ENCODE results near the gene RASSF6.

Gene RASSF6

GRCh38 chr4:73609706-73610105 lies 10.5 kb downstream of the RASSF6 start:
- Histone ChIP-seq H3K9me3 (ENCODE audit: insufficient read depth, low read depth, low read length) (no peaks in the 10 kb centered on the region), H3K27me3 (ENCODE audit: insufficient read depth, low read length, poor library complexity, severe bottlenecking) (no peaks in the 10 kb centered on the region), H3K4me1 (ENCODE audit: insufficient read depth, low read length, poor library complexity, severe bottlenecking) (peaks cover 11% of the 10 kb centered on the region), H3K4me3 (ENCODE audit: low read length, poor library complexity, severe bottlenecking) (no peak overlapping the region), H3K36me3 (ENCODE audit: insufficient read depth, low read length) (no peaks in the 10 kb centered on the region), H3F3A (ENCODE audit: low read depth) (no peaks in the 10 kb centered on the region), H3K79me2 (ENCODE audit: insufficient read depth, low read length) (no peaks in the 10 kb centered on the region), H2AFZ (ENCODE audit: low read length) (no peak overlapping the region), H3K9me2 (replicated peaks; ENCODE audit: low read depth, low read length) (no peaks in the 10 kb centered on the region), H3K4me2 (ENCODE audit: low read depth, low read length, poor library complexity, severe bottlenecking) (no peak overlapping the region), H4K20me1 (ENCODE audit: insufficient read depth, low read length, poor library complexity, severe bottlenecking) (no peaks in the 10 kb centered on the region), H3K9ac (ENCODE audit: low read depth, low read length, poor library complexity, severe bottlenecking) (no peak overlapping the region)
- no peak for TF ChIP-seq EZH2phosphoT487 (IDR thresholded peaks at IDR 0.05; ENCODE audit: borderline replicate concordance)
- TF ChIP-seq CTCF (conservative IDR thresholded peaks at IDR 0.05; ENCODE audit: low read length), result no peak

GRCh38 chr4:73608689-73609594 lies 11.3 kb downstream of the RASSF6 start:
- H3K4me2 ChIP-seq (ENCODE audit: low read depth, low read length, poor library complexity, severe bottlenecking), result no peak overlapping the region
- H3F3A ChIP-seq (ENCODE audit: low read depth), result no peaks in the 10 kb centered on the region
- no peaks in the 10 kb centered on the region for H4K20me1 ChIP-seq (ENCODE audit: insufficient read depth, low read length, poor library complexity, severe bottlenecking)
- no peak overlapping the region for H3K4me3 ChIP-seq (ENCODE audit: low read length, poor library complexity, severe bottlenecking)
- no peaks in the 10 kb centered on the region for H3K9me3 ChIP-seq (ENCODE audit: insufficient read depth, low read depth, low read length)
- no peak overlapping the region for H2AFZ ChIP-seq (ENCODE audit: low read length)
- H3K4me1 ChIP-seq (ENCODE audit: insufficient read depth, low read length, poor library complexity, severe bottlenecking), result peaks cover 11% of the 10 kb centered on the region
- no peak for TF ChIP-seq EZH2phosphoT487 (IDR thresholded peaks at IDR 0.05; ENCODE audit: borderline replicate concordance)
- TF ChIP-seq CTCF (conservative IDR thresholded peaks at IDR 0.05; ENCODE audit: low read length), result no peak
- H3K27me3 ChIP-seq (ENCODE audit: insufficient read depth, low read length, poor library complexity, severe bottlenecking), result no peaks in the 10 kb centered on the region
- H3K36me3 ChIP-seq (ENCODE audit: insufficient read depth, low read length), result no peaks in the 10 kb centered on the region
- H3K9me2 ChIP-seq (replicated peaks; ENCODE audit: low read depth, low read length), result no peaks in the 10 kb centered on the region
- no peaks in the 10 kb centered on the region for H3K79me2 ChIP-seq (ENCODE audit: insufficient read depth, low read length)
- no peak overlapping the region for H3K9ac ChIP-seq (ENCODE audit: low read depth, low read length, poor library complexity, severe bottlenecking)

DNA sequence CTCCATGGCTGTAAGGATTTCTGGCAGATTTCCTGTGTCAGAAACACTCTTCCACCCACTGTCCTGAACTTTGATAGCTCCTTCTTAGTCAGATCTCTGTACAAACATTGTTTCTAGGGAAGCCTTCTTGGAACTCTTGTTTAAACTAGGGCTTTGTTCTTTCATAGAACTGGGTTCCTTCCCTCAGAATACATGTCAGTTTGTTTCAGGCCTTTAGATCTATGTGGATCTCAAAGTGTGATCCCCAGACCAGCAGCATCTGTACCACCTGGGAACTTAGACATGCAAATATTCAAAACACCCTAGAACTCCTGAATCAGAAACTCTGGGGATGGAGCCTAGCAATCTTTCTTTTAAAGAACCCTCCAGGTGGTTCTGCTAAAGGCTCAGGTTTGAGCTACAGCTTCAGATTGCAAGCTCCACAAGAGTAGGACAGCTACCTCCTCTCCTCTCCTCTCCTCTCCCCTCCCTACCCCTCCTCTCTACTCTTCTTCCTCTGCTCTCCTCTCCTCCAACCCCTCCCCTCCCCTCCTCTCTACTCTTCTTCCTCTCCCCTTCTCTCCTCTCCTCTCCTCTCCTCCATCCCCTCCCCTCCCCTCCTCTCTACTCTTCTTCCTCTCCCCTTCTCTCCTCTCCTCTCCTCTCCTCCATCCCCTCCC lies 12.7 kb downstream of the RASSF6 start:
- no peak overlapping the region for H3K9ac ChIP-seq (ENCODE audit: low read depth, low read length, poor library complexity, severe bottlenecking)
- H3K79me2 ChIP-seq (ENCODE audit: insufficient read depth, low read length), result no peaks in the 10 kb centered on the region
- H3K9me2 ChIP-seq (replicated peaks; ENCODE audit: low read depth, low read length), result no peaks in the 10 kb centered on the region
- no peak overlapping the region for H3K4me2 ChIP-seq (ENCODE audit: low read depth, low read length, poor library complexity, severe bottlenecking)
- no peaks in the 10 kb centered on the region for H3K9me3 ChIP-seq (ENCODE audit: insufficient read depth, low read depth, low read length)
- no peaks in the 10 kb centered on the region for H3F3A ChIP-seq (ENCODE audit: low read depth)
- H3K4me3 ChIP-seq (ENCODE audit: low read length, poor library complexity, severe bottlenecking), result no peak overlapping the region
- H3K27me3 ChIP-seq (ENCODE audit: insufficient read depth, low read length, poor library complexity, severe bottlenecking), result no peaks in the 10 kb centered on the region
- peaks cover 11% of the 10 kb centered on the region for H3K4me1 ChIP-seq (ENCODE audit: insufficient read depth, low read length, poor library complexity, severe bottlenecking)
- TF ChIP-seq EZH2phosphoT487 (IDR thresholded peaks at IDR 0.05; ENCODE audit: borderline replicate concordance) (no peak), CTCF (conservative IDR thresholded peaks at IDR 0.05; ENCODE audit: low read length) (no peak)
- H4K20me1 ChIP-seq (ENCODE audit: insufficient read depth, low read length, poor library complexity, severe bottlenecking), result no peaks in the 10 kb centered on the region
- peak overlapping the region; percentile 50; the same call in 1 of the 2 replicates for H2AFZ ChIP-seq (ENCODE audit: low read length)
- no peaks in the 10 kb centered on the region for H3K36me3 ChIP-seq (ENCODE audit: insufficient read depth, low read length)

All from Loucy (cell line).